Stimulated activated CD8-positive, alpha-beta memory T cell treated with anti-CD3 and anti-CD28 coated beads, Interleukin-7, amount 100 ng/mL, for 4 hours (primary cell): ENCODE data around the gene PEX13.
"Not testable (repeated sequence)": the region's sequence is repeated elsewhere in the genome, so short reads cannot be mapped to it uniquely, and the experiment has no call there.

Source experiments
- DNase-seq, 2 donors: peaks; one replicate each; pipeline ENCODE4 v3.0.0-alpha.2; 2020; ENCODE audit warnings: low read depth in 2 of 2

Gene PEX13

GRCh38 chr2:61017556-61018317 is at the start of gene PEX13, which contains the start of gene PUS10:
PEX13 (plus strand) TSS chr2:61017720; CDS start chr2:61017760, 40 bp downstream.
PUS10 (minus strand) TSS chr2:61018255; CDS start chr2:61011890, 6,365 bp downstream.
- DNase-seq = peak; percentile 35 to 50

- DNase-seq = no peak
These were observed 44.4 kb upstream of the PEX13 start for GRCh38 chr2:60972889-60973656.

GRCh38 chr2:60973705-60974104 is 43.8 kb upstream of the PEX13 start:
- DNase-seq = no peak

- no peak for DNase-seq
These were observed 42.9 kb upstream of the PEX13 start for GRCh38 chr2:60974652-60975051.

- DNase-seq = no peak
These were observed 41.2 kb upstream of the PEX13 start for GRCh38 chr2:60976256-60976850.

- no peak for DNase-seq
These were observed 40.5 kb upstream of the PEX13 start for GRCh38 chr2:60976875-60977561.

- no peak for DNase-seq
These were observed 40.0 kb upstream of the PEX13 start for GRCh38 chr2:60977562-60977895.

GRCh38 chr2:60979231-60979630 is 38.3 kb upstream of the PEX13 start:
- no peak for DNase-seq

- DNase-seq = no peak
These were observed 37.3 kb upstream of the PEX13 start for GRCh38 chr2:60980071-60980815.

- DNase-seq = not testable (repeated sequence)
These were observed 35.5 kb upstream of the PEX13 start for GRCh38 chr2:60982066-60982465.

- no peak for DNase-seq
These were observed 32.8 kb upstream of the PEX13 start for GRCh38 chr2:60984720-60985119.

GRCh38 chr2:60987041-60987440 is 30.5 kb upstream of the PEX13 start:
- no peak for DNase-seq

- not testable (repeated sequence) for DNase-seq
These were observed 29.9 kb upstream of the PEX13 start for GRCh38 chr2:60987656-60988055.

- DNase-seq = no peak
These were observed 28.3 kb upstream of the PEX13 start for GRCh38 chr2:60989259-60989658.

- no peak for DNase-seq
These were observed 25.9 kb upstream of the PEX13 start for GRCh38 chr2:60991644-60992043.

- DNase-seq = peak in 1 of 2 donors; percentile 2
These were observed 24.5 kb upstream of the PEX13 start for GRCh38 chr2:60992985-60993392.

- no peak for DNase-seq
These were observed 23.4 kb upstream of the PEX13 start for GRCh38 chr2:60994131-60994530.

- no peak for DNase-seq
These were observed 18.6 kb upstream of the PEX13 start for GRCh38 chr2:60998628-60999545.

- DNase-seq = no peak
These were observed 11.8 kb upstream of the PEX13 start for GRCh38 chr2:61005736-61006135.

GRCh38 chr2:61006486-61007105 is 10.9 kb upstream of the PEX13 start:
- DNase-seq = no peak
